ENCODE measurements around the gene CHST11.

The CHST11 gene

DNA sequence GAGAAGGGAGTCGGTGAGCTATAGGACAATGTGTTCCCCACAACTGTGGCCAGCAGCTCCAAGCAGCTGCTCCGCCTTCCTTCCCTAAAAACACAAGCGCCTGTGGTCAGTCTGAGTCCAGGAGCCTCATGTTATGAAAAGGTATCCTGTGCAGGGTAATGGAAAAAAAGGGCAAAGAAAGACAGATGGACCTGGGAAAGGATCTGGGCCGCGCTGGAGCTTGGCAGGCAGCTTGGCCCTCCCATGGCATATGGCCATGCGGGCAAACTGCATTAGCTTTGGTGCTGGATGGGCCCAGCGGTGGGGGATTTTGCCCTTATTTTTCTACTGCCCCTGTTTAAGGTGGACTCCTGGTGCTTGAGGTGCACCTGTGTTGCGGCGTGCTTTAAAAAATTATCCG is 23.7 kb upstream of the CHST11 start:
- no peak for DNase-seq (ENCODE audit: low read depth)

DNA sequence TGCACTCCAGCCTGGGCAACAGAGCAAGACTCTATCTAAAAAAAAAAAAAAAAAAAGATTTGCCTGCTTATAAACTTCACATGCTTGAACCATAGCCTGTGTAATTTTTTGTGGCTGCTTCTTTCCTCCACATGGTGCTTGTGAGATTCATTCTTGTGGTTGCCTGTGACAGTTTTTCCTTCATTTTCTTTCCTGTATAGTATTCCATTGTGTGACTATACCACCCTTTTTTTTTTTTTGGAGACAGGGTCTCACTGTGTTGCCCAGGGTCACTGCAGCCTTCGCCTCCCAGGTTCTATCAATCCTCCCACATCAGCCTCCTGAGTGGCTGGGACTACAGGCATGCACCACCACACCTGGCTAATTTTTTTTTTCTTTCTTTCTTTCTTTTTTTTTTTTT is 22.6 kb upstream of the CHST11 start:
- DNase-seq (ENCODE audit: low read depth), result no peak

- no peak for DNase-seq (ENCODE audit: low read depth)
Measured at GRCh38 chr12:104435175-104435574, 21.6 kb upstream of the CHST11 start.

- no peak for DNase-seq (ENCODE audit: low read depth)
Measured at GRCh38 chr12:104435765-104436164, 21.0 kb upstream of the CHST11 start.

DNA sequence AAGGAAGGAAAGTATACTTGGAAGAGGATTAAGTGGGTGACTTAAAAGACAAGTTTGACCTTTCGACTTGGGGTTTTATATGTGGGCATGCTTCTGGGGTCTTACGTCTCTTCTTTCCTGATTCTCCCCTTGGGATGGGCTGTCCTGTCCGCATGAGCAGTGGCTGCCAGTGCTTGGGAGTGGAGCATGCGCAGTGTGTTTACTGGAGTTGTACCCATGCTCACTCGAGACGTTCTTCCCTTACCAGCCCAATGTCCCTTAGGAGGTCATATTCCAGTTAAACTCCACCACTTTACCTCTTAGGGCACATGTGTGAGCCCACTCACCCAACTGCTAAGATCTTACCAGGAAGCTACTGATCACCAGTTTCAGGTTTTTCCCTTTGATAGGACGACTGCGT is 20.0 kb upstream of the CHST11 start:
- DNase-seq (ENCODE audit: low read depth), result no peak

DNA sequence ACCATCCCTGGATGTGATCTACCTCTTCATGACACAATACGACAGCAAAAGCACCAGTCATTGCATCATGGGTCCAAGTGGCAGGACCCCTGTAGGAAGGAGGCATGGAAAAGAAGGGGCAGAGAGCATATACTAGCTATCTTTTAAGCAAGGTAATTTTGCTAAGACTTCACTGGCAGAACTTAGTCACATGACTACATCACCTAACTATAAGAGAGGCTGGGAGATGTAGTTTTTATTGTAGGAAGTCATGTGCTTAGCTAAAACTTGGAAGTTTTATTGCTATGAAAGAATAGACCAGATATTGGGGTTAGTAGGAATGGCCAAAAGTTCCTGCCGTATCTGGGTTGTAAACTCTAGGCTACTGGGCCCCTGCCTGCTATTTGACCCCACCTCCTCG is 18.6 kb upstream of the CHST11 start:
- DNase-seq (ENCODE audit: low read depth), result no peak

- DNase-seq (ENCODE audit: low read depth), result no peak
Measured at GRCh38 chr12:104439137-104439536, 17.6 kb upstream of the CHST11 start.

- no peak for DNase-seq (ENCODE audit: low read depth)
Measured at GRCh38 chr12:104443008-104443407, 13.7 kb upstream of the CHST11 start.

DNA sequence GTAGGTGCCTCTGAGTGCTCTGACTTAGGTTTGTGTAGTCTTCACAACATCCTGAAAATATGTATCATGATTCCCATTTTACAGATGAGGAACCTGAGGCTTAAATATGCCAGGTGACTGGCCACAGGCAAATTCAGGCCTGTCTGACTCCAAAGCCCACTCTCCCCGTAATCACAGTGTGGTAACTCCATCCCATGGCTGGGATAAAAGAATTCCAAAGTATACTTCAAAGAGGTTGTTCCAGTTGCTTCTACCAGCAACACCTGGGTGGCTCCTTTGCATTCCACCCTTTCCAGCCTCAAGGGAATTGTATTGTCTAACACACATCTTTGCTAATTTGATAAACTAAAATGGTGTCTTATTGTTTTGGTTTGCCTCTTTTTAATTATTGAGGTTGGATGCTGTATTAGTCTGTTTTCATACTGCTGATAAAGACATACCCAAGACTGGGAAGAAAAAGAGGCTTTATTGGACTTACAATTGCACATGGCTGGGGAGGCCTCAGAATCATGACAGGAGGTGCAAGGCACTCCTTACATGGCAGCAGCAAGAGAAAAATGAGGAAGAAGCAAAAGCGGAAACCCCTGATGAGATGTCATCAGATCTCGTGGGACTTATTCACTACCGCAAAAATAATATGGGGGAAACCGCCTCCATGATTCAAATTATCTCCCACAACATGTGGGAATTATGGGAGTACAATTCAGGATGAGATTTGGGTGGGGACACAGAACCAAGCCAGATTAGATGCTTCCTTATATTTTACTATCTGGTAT is 9.9 kb upstream of the CHST11 start:
- no peak for DNase-seq (ENCODE audit: low read depth)

- no peak for DNase-seq (ENCODE audit: low read depth)
Measured at GRCh38 chr12:104448031-104448430, 8.7 kb upstream of the CHST11 start.

DNA sequence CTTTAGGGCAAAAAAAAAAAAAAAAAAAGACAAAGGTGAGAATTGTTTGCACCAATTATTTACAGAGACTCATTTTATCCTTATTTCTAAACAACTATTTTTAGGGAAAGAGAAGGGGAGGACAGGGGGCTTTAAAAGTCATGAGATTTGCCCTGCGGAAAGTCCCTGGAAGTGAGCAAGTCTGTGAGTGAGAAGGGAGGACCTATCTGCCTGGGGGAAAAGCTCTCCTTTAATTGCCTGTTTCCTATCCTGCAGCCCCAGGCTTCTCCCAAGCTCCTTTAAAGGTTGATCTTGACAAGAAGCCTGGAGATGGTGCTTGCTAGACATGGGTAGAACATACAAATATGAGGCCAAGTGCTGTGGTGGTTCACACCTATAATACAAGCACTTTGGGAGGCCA is 8.3 kb upstream of the CHST11 start:
- no peak for DNase-seq (ENCODE audit: low read depth)

GRCh38 chr12:104450700-104451099 is 6.0 kb upstream of the CHST11 start:
- no peak for DNase-seq (ENCODE audit: low read depth)

- no peak for DNase-seq (ENCODE audit: low read depth)
Measured at GRCh38 chr12:104452087-104452486, 4.7 kb upstream of the CHST11 start.

DNA sequence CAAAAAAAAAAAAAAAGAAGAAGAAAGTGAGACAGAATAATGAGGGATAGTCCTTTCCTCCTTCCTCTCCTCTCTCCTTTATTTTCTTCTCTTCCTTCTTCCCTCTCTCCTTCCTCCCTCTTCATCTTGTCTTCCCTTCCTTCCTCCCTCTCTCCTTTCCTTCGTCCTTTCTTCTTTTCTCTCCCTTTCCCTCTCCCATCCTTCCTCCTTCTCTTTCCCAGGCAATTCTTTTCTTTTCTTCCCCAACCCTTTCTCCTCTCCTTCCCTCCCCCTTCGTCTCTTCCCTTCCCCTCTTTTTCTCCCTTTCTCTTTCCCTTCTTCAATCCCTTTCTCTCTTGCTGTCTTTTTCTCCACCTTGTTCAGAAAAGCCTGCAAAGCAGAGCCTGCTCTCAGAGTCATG is 3.6 kb upstream of the CHST11 start:
- no peak for DNase-seq (ENCODE audit: low read depth)

GRCh38 chr12:104454997-104455396 is 1.8 kb upstream of the CHST11 start:
- DNase-seq (ENCODE audit: low read depth), result no peak

- no peak for DNase-seq (ENCODE audit: low read depth)
Measured at GRCh38 chr12:104455578-104456416, 951 bp upstream of the CHST11 start.

DNA sequence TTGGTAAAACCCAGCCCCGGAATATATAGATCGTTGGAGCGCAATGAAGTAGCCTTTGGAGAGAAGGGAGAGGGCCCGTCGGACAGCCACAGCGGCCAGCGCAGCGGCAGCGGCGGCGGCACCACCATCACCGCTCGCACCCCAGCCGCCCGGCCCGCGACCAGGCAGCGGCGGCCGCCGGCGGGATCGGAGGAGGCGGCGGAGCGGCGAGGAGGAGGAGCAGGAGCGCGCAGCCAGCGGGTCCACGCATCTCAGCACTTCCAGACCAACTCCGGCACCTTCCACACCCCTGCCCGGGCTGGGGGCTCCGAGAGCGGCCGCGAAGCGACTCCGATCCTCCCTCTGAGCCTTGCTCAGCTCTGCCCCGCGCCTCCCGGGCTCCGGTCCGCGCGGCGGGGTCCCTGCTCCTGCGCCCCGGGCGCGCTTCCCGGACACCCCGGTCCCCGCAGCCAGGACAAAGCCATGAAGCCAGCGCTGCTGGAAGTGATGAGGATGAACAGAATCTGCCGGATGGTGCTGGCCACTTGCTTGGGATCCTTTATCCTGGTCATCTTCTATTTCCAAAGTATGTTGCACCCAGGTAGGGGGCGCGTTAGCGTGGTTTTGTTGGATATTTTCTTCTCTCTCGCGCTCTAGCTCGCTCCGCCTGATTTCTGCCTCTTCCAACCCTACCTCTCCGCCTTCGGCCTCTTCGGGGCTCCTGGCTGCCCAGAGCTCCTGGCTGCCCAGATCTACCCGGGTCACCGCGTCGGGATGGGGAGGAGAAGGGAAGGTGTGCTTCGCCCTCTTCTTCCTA is 400 bp downstream of the CHST11 start:
- no peak for DNase-seq (ENCODE audit: low read depth)

GRCh38 chr12:104457746-104458693 is 1.3 kb downstream of the CHST11 start:
- DNase-seq (ENCODE audit: low read depth), result peak; percentile 41

DNA sequence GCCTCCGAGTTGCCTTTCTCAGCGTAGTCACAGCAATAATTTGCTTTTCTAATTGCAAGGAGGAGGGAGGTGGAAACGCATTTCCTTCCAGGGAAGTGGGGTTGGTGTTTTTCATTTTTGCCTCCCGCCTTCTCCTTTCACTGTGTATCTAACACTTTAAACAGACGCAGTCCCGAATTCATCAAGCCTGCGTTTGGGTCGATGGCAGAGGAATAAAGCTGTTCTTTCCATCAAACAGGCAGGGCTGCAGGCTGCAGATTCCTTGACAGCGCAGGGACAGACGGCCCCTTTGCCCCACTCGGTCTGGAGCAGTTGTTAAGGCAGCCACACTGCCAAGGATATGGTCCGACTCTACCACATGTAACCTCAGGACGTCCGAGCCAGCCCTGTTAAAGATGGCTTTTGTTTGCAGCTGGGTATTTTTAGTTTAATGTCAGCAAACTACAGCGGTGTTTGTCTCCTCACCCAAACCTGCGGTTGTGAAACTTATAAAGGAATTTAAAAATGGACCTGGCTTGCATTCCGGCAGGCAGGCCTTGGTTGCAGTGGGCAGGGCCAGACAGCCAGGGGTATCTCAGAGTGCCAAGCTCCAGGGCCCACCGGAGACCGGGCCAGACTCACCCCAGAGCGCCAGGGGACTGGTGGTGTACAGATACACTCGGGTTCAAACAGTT is 2.1 kb downstream of the CHST11 start:
- DNase-seq (ENCODE audit: low read depth), result no peak

DNA sequence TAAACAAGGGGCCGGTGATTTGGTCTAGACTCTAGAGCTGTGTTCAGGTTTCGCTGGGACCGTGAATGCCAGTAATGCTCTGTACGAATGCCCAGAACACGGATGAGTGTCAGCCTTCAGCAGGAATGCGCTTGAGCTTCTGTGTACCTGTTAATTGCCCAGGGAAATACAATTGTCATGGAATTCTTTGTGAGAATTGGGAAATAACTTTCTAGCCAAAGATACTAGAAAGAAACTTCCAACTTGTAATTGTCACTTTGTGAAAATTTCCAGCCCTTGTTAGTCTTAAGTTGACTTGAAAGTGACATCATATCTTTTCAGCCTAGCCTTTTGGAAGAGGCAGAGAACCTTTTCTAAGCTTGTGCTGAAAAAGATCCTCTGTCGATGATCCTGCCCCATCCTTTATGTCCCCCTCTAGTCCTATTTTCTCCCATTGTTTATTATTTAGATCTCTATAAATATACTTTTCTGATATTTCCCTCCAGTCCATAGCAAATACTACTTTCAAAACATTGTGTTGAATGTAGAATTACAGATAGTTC is 2.7 kb downstream of the CHST11 start:
- no peak for DNase-seq (ENCODE audit: low read depth)

Data from T-helper 22 cell (primary cell).